DMS53 treated with DMSO at 0.1 percent for 48 hours (cell line): Measurements from ENCODE around the gene LBR.
A peak's percentile ranks its signal among the peaks of the same experiment; 100 is the strongest.
"Not testable (repeated sequence)": the region's sequence is repeated elsewhere in the genome, so short reads cannot be mapped to it uniquely, and the experiment has no call there.

Experiments used
- DNase-seq: peaks from one replicate; lab custom pipeline; 2025; ENCODE audit not compliant: unreplicated experiment; lab: John Stamatoyannopoulos, UW

LBR gene

DNA sequence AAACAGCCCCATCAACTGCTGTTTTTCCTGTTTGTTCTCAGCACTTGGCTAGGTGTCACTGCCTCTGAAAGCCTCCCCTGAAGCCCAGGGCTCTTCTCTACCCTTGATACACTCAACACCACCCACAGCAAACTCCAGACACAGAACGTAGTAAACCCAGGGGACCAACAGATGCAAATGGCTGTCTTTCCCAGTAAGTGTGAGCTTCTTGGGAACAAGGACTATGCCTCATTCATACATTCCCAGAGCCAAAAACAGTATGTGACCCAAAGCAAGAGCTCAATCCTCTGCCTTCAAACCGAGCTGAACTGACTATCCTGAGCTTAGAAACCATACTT lies 4.4 kb downstream of the LBR start:
- DNase-seq = no peak

DNA sequence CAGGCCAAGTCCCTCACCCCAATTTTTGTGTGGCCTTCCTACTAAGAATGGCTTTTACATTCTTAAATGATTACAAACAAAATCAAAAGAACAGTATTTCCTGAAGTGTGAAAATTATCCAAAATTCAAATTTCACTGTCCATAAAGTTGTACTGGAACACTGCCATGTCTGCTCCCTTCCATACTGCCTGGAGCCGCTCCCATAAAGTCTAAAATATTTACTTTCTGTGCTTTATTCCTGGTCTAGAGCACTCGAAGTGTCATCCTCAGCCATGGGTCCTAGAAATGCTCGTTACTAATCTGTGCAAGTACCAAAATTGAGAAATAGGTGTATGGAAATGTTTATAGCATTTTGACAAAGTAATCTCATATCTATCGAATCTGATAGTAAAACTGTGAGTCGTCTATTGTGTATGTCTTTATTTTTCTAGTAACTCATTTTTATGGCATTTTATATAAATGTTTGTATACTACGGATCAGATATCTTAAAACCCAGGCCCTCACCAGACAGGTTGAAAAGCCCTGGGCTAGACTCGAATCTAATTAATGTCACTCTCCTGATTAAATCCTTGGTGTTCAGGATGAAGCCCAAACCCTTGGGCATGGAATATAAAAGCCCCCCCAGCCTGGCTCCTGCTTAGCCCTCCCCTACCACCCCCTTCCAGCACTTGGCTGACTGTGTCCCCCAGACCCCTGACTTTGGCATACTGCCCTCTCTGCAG lies 4.9 kb downstream of the LBR start:
- no peak for DNase-seq

DNA sequence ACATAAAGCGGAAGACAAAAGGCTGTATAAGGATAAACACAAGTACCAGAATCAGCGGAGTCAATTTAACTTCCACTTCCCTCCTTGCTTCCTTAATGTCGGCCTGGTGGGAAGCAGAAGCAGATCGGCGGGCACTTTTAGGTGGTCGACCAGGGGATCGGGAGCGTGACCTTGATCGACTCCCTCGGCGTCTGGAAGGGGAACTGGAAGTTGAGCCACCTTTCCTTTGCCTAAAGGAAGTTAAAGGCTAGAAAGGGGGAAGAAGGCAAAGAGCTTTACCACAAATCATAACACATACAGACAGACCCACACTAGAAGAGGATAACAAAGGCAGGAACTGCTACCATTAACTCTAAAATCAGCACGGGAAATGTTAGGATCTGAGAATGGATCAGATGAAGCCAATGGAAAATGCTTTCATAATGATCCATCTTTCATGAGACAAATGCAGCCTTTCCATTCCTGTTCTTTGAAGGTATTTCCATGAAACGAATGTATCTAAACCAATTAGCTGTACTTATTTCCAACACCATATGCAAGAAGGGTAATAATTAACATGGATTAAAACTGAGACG lies 5.7 kb downstream of the LBR start:
- DNase-seq = no peak

DNA sequence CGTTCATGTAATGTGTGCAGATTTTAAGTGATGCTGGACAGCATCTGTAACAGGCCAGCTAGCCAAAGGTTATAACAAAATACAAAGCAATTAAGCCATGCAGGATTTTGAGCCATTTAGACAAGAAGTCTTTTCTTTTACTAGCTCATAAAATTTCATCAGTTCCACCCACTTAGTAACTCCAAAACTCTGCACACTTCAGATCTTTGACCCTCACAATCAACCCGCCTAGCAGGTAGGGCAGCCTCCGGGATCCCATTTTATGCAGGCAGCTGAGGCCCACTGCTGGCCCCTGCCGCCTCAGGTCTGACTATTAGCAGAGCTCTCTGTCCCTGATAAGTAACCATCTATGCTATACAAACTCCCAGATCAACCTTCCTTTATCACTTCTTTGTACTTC lies 9.2 kb downstream of the LBR start:
- no peak for DNase-seq

DNA sequence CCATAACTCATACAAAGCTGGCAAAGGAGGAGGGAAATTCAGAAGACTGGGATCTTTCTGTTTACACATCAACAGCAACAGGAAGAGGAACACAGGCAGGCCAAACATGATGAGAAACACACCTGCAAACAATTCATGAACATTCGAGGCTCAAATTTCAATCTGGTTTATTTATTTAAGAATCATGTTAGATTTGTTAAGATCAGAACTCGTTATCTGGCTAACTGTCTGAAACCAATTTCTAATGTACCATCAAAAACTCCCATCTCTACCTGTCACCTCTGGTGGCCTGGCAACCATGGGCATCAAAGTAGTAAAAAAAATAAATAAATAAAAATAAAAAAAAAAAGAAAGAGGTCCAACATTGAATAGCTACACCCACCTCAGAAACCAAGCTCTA lies 9.8 kb downstream of the LBR start:
- peak; percentile 12 for DNase-seq

DNA sequence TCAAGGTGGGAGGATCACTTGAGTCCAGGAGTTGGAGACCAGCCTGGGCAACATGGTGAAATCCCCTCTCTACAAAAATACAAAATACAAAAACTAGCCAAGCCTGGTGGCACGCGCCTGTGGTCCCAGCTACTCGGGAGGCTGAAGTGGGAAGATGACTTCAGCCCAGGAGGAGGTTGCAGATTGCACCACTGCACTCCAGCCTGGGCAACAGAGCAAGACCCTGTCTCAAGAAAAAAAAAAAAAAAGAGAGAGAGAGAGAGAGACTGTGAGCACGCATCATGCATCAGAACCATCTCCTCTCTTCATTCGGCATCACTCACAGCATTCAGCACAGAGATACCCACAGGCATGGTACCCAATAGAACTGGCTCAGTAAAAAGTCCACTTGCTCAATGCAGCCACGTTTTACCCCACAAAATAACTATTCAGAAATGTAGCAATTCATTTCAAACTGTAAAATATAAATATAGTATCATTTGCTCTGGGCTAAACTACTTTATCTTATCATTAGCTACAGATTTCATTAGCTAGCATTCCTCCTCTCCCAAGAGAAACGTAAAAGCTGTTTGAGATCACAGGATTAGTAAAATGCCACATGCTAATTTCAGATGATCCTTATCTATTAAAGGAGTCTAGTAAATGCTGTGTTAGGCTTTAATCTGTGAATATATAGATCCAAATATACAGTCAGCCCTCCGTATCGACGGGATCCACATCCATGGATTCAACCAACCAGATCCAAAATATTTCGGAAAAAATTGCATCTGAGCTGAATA lies 11.7 kb downstream of the LBR start:
- DNase-seq = no peak

DNA sequence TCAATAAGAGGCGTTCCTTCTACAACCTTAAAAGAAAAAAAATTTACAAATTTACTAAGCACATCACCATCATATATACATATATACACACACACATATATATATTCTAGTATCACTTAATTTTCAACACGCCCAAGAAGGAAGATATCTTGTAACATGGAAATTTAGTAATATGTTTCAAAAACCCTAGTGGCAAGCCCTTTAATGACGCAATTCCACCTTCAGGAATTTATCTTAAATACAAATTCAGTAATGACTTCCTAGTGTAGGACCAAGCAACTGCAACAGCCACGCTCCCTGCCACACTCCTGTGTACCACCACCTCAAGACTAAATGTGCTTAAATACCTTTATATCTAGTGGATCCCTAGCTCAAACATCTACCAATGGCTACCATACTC lies 12.5 kb downstream of the LBR start:
- no peak for DNase-seq

DNA sequence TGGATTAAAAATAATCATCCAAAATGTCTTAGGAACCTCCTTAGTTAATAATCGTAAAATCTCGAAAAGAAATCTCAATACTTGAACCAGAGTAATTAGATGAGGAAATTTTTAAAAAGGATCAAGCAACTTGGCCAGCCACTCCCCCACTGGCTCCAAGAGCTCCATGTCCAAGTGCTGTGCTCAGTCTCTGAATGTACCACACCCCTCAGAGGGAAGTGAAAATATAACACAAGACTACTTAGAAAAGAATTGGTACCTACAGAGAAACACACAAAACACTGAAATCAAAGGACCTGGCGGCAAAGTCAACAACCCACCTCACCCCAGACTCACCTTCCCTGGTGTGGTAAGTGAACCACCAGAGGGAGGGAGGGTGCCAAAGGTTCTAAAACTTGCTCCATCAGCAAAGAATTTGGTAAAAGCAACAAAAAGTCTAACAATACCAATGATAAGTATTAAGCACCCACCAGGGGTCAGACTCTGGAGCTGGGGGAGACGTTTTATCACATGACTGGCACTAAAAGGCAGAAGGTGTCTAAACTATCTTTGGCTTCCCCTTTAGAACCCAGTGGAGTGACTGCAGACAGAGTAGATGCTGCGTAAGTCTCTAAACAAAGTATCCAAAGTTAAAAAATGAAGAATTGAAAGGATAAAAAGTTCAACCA lies 14.0 kb downstream of the LBR start:
- no peak for DNase-seq

DNA sequence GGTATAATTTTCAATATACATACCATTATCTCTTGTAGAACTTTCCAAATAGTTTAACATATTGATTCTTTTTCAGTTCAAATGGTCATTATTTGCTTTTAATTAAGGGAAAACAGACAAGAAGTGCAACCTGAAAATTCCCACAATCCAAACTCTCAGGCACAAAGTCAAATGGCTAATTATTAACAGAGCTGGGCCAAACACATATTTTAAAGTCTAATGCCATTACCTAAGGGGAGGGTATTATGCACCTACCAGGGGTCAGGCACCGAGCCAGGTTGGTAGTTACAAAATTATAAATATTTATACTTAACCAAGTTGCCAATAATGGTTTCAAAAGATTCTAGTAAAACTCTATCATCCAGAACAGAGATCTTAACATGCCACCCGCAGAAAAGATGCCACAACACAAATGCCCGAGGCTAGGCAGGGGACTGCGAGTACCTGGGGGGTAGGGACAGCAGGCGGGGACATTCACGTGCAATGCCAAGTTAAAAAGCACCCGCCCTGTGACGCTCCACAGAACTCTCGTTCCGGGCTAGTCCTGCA lies 15.0 kb downstream of the LBR start:
- DNase-seq = no peak

DNA sequence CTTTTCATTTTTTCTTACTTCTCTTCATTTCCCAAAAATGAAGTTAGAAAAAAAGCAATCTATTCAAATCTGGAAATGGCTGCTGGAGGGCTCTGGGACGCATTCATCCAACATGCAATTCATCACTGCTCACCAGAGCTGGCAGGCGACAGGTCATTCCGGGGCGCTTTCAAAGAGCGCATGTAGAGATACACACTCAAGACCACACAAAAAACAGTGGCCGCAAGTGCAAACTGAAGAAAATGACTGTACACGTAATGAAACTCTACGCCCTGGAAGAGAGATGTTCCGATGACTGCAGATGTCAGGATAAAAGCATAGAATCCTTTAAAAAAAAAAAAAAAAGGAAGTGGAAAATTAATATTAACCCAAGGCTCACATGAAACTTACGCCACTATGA lies 15.5 kb downstream of the LBR start:
- no peak for DNase-seq

DNA sequence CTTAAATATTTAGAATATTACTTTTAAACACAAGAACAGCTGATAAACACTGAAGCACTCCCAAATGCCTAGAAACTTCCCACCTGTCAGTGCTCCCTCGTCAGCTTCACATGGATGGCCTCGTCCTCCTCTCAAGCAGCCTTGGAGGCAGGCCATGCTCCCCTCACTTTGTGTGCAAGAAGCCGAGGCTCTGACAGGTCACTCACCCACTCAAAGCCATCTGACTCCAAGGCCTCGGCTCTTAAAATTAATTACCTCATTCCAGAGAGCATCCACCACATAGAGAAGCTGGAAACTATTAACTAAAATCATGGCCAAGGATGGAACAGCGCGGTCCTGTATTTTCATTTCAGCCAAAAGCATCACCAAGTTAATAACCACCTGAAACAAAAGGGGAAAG lies 17.8 kb downstream of the LBR start:
- DNase-seq = no peak

DNA sequence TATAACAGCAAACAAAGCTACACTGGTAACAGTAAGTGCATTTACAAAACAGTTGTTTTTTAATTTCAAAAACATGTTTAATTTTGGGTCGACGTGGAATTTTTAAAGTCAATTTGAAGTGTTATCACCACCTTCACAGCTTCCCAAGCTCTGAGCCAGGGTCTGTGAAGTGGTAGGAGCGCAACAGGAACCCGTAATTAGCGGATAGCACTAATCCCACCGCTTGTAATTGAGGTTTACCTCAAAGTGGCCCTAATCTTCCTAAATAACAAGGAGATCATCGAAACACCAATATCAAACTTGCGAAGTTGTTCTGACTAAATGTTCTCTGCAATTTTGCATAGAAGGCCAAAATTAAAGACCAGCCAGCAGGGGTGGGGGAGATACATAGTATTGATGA lies 18.8 kb downstream of the LBR start:
- no peak for DNase-seq

DNA sequence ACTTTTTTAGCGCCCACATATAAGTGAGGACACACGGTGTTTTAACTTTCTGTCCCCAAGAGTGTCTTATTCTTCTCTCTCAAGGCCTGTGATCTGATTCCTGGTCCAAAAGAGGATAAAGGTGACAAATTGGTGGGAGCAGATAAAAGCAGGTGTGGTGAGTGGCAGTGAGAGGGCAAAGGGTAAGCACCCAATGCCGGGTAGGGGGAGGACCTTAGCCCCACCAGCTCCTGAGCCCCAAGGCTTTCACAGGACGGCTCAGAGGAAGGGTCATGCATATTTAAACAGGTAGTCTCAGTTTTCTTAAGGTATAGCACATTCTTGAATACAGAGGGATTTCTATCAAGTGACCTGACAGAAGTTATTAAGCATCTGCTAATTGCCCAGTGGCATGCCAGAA lies 19.6 kb downstream of the LBR start:
- no peak for DNase-seq

DNA sequence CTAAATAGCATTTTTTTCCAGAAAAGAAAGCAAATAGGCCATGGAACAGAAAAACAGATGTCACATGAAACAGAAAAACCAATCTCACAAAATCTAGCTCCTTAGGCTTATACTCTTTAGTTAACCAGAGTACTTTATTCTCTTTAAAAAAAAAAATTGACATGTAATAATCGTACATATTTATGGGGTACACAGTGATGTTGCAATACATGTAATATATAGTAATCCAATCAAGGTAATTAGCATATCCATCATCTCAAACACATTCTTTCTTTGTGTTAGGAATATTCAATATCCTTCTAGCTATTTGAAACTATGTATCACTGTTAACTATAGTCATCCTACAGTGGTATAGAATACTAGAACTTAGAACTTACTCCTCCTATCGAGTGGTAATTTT lies 20.1 kb downstream of the LBR start:
- no peak for DNase-seq

DNA sequence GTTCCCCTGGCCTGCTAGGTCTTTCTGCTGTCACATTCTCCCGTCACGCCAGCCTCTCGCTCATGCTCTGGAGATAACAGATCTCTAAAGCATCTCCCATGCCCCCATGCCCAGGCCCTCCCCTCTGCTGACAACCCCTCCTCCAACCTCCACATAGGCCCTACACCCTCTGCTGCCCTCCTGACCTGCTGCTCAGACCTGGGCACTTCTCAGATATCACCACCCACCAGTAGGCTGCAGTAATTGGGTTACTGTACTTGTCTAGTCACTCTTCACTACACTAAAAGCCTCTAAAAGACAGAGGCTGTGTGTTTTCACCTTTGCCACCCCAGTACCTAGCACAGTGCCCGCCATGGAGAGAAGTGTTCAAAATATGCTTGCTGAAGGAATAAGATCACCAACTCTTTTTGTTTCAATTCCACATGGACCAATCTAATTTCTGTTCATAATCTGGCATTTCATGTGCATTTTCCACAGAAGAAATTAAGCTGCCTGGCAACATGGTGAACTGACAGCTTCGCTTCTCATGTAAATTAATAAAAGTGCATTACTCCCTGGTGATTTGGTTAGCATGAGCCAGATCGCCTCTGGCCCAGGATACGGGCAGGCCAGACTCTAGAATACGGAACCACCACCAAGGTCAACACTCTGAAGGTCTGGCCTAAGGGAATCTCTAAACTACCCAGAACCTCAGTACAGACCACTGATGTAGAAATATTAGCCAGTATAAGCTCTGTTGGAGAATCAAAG lies 20.7 kb downstream of the LBR start:
- no peak for DNase-seq

DNA sequence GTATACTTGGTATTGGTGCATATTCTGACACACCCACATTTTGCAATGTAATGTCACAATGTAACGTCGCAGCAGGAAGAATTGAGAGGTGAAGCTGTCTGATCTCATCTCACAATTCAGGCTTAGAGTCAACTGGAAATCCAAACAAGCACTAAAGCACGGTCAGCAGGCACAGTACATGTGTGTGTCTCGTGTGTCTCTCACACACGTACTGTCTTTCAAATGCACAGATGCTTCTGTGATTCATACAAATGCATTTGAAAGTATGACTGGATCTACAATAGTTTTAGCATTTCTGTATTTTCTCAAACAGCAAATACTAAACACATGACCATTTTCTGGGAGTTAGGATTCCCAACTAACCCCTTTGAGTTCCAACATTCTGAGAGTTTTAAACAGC lies 26.9 kb downstream of the LBR start:
- DNase-seq = no peak

DNA sequence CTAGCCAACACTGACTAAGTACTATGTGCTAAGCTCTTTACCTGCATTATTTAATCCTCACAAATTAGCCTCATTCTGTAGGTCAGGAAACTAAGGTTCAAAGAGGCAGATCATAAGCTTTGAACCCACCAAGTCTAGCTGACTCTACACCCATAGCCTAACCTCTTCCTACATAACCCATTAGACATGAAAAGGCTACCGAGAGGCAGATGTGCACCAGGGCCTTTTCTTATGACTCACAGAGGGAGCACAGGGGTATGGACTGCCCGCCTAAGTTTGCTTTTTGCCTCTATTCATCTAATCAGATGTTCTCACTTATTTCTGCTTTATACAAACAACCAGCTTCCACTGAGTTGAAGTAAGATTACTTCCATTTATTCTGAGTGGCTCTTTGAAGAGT lies 31.5 kb downstream of the LBR start:
- DNase-seq = no peak

DNA sequence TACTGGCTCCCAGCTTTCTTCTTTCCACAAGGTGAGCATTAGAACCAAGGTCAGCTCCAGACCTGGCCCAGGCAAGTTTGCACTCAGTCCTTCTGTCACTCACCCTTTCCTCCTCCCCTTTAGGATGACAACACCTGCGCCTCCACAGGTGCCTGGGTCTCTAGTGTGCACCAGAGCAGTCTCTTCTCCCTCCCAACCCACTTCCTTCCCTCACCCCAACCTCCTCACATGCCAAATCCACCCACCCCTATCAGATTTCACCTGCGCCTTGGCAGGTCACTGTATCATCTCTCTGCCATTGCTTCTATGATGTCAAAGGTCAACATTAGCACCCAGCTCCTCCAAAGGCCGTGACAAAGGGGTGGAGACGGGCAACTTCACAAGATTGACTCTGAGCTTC lies 38.0 kb downstream of the LBR start:
- no peak for DNase-seq

DNA sequence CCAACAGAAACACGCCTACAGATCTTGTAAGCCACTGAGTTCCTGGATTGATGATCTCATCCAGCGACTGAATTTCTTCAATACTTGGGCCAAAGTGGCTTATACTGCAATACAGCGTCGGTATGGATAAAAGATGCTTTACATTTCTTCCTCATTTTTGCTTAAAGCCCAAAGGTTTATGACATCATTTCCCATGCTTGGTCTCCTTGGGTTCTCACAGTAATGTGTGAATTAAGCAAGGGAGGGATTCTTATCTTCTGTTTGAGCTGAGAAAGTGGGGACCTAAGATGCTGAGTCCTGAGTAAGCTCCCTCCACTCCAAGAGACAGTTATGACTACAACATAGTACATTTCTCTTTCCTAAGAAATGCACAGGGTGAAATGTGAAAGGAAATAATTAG lies 39.5 kb downstream of the LBR start:
- no peak for DNase-seq

DNA sequence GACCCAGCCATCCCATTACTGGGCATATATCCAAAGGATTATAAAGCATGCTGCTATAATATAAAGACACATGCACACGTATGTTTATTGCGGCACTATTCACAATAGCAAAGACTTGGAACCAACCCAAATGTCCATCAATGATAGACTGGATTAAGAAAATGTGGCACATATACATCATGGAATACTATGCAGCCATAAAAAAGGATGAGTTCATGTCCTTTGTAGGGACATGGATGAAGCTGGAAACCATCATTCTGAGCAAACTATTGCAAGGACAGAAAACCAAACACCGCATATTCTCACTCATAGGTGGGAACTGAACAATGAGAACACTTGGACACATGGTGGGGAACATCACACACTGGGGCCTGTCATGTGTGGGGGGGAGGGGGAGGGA lies 41.0 kb downstream of the LBR start:
- DNase-seq = not testable (repeated sequence)

DNA sequence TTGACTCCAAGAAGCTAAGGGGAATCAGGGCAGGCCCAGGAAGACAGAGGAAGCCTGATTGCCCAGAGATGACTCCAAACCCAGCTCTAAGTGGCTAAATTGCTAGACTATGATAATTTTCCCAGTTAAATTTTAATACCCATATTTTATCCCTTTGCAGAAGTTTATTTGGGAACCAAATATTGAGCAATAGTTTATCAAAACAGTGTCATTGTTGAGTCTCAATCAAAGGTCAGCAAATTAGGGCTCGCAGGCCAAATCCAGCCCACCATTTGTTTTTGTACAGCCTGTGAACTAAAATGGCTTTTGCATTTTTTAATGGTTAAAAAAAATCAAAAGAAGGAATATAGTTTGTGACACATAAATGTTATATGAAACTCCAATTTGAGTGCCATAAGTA lies 47.1 kb downstream of the LBR start:
- no peak for DNase-seq
